Keratinocyte (primary cell): Measurements from ENCODE around the gene TSR1. TPM values are rescaled to one million over a fixed set of nuclear protein-coding genes. Genes with fewer than 3 reads are reported as not detected.

ENCODE experiments used
- DNase-seq: peaks from one replicate; pipeline ENCODE4 v3.0.0-alpha.2; 2011; ENCODE audit warnings: low read depth, missing footprints, low spot score
- FAIRE-seq: peaks from 2 replicates; lab custom pipeline; 2011; peaks lifted over from hg19 to GRCh38; lab: Jason Lieb, UNC
- H2AFZ ChIP-seq: 2 replicates; pipeline ENCODE4 v1.6.0; 2012; ENCODE audit warnings: low read length, control low read depth, inconsistent platforms; ENCODE audit not compliant: control insufficient read depth
- H3K27ac ChIP-seq: 2 replicates; pipeline ENCODE4 v1.5.1; 2011; ENCODE audit warnings: low read length; ENCODE audit not compliant: control insufficient read depth, insufficient read depth
- H3K27me3 ChIP-seq: 3 replicates; pipeline ENCODE4 v1.6.0; 2011; ENCODE audit warnings: low read length; ENCODE audit not compliant: control insufficient read depth, insufficient read depth; ENCODE audit errors: extremely low read depth
- H3K36me3 ChIP-seq, 2 experiments: 2 replicates in 1 of 2; 3 replicates in 1 of 2; pipeline ENCODE4 v1.5.1; 2011; ENCODE audit warnings: low read length in 2 of 2, mild to moderate bottlenecking in 1 of 2; ENCODE audit not compliant: control insufficient read depth in 2 of 2, insufficient read depth in 2 of 2; ENCODE audit errors: extremely low read depth in 1 of 2
- H3K4me1 ChIP-seq: 3 replicates; pipeline ENCODE4 v1.5.1; 2011; ENCODE audit warnings: low read length; ENCODE audit not compliant: control insufficient read depth, insufficient read depth; ENCODE audit errors: extremely low read depth
- H3K4me2 ChIP-seq: 3 replicates; pipeline ENCODE4 v1.6.0; 2011; ENCODE audit warnings: low read depth, low read length; ENCODE audit not compliant: control insufficient read depth, insufficient read depth; ENCODE audit errors: extremely low read depth
- H3K4me3 ChIP-seq, 3 experiments: fragments of 200-600 bp in 1 of 3; sonication (generic) in 1 of 3; 2 replicates in 2 of 3; 3 replicates in 1 of 3; pipeline ENCODE4 v1.5.1; 2011 to 2016; ENCODE audit warnings: low read length in 3 of 3, mild to moderate bottlenecking in 3 of 3, control low read depth in 2 of 3, inconsistent platforms in 1 of 3, low read depth in 1 of 3, mixed read lengths in 1 of 3, mixed run types in 1 of 3, moderate library complexity in 1 of 3; ENCODE audit not compliant: control insufficient read depth in 2 of 3, insufficient read depth in 2 of 3; ENCODE audit errors: extremely low read depth in 1 of 3
- H3K79me2 ChIP-seq: 2 replicates; pipeline ENCODE4 v1.6.0; 2012; ENCODE audit warnings: low read length; ENCODE audit not compliant: control insufficient read depth, insufficient read depth
- H3K9ac ChIP-seq: 3 replicates; pipeline ENCODE4 v1.6.0; 2011; ENCODE audit warnings: low read length; ENCODE audit not compliant: control insufficient read depth, insufficient read depth; ENCODE audit errors: extremely low read depth
- H3K9me1 ChIP-seq: 3 replicates; pipeline ENCODE4 v1.6.0; 2011; ENCODE audit warnings: low read length; ENCODE audit not compliant: control insufficient read depth, insufficient read depth; ENCODE audit errors: extremely low read depth
- H3K9me3 ChIP-seq: 2 replicates; pipeline ENCODE4 v1.5.1; 2012; ENCODE audit warnings: low read depth, low read length; ENCODE audit not compliant: control insufficient read depth
- H4K20me1 ChIP-seq: 3 replicates; pipeline ENCODE4 v1.6.0; 2011; ENCODE audit warnings: low read length; ENCODE audit not compliant: control insufficient read depth, insufficient read depth; ENCODE audit errors: extremely low read depth
- CTCF ChIP-seq, 3 experiments: IDR thresholded peaks in 1 of 3; conservative IDR thresholded peaks in 1 of 3; optimal IDR thresholded peaks in 1 of 3; 2 replicates in 2 of 3; 3 replicates in 1 of 3; pipeline versions ENCODE3 to v1.5.1; 2011; ENCODE audit warnings: low read length in 3 of 3, mild to moderate bottlenecking in 3 of 3, moderate library complexity in 2 of 3, control low read depth in 1 of 3, inconsistent platforms in 1 of 3; ENCODE audit not compliant: insufficient read depth in 2 of 3; ENCODE audit errors: extremely low read depth in 1 of 3
- EZH2 ChIP-seq: IDR thresholded peaks from one replicate; pipeline ENCODE4 v1.6.1; 2012; ENCODE audit warnings: inconsistent platforms, mild to moderate bottlenecking, low read length, moderate library complexity
- dilution Hi-C: fragments of 300-500 bp; cut with MboI; formaldehyde crosslinking; loops from one replicate; pipeline ENCODE4 v1.7.0; 2020; ENCODE audit warnings: low sequenced_read_pairs; ENCODE audit not compliant: extremely low pct_ligation_motif_present
- polyA plus RNA-seq, 5 experiments: library from polyadenylated mRNA; depleted of rRNA in 3 of 5; stranded (reverse) in 3 of 5; stranded (forward) in 1 of 5; unstranded in 1 of 5; fragments of >200 nt; gene quantifications; 1 replicate in 1 of 5; 2 replicates in 3 of 5; 3 replicates in 1 of 5; pipeline versions ENCODE4 v1.2.1 to v1.2.3, GENCODE V29; 2011 to 2012; ENCODE audit warnings: missing spikeins in 2 of 5, low read depth in 1 of 5, low replicate concordance in 1 of 5

The TSR1 gene
- polyA plus RNA-seq, 1 donor (not counting 4 experiments of a cell fraction or from before 2014, with no cell fraction given): 17.1 TPM

- no peaks in the 10 kb centered on the region for H3K9me1 ChIP-seq
- no peak overlapping the region for H3K27ac ChIP-seq
- H3K9ac ChIP-seq: no peak overlapping the region
- no peak overlapping the region for H3K4me2 ChIP-seq
- no peak for FAIRE-seq
- no peak overlapping the region for H3K4me3 ChIP-seq
- H3K79me2 ChIP-seq: peaks cover 8% of the 10 kb centered on the region
- DNase-seq: no peak
- no peaks in the 10 kb centered on the region for H3K4me1 ChIP-seq
- dilution Hi-C loops: no loop called here
- peaks cover 16 to 25% of the 10 kb centered on the region in 2 experiments for H3K36me3 ChIP-seq
- H2AFZ ChIP-seq: no peak overlapping the region
- TF ChIP-seq EZH2: no peak
- no peak for TF ChIP-seq CTCF (optimal IDR thresholded peaks at IDR 0.05 in 1 of 3, IDR thresholded peaks at IDR 0.05 in 1 of 3, conservative IDR thresholded peaks at IDR 0.05 in 1 of 3; ENCODE audit: extremely low read depth in 1 of 3, insufficient read depth in 2 of 3, low read length in 3 of 3)
- H3K27me3 ChIP-seq: no peaks in the 10 kb centered on the region
- no peaks in the 10 kb centered on the region for H4K20me1 ChIP-seq
- H3K9me3 ChIP-seq: no peaks in the 10 kb centered on the region
Observed at GRCh38 chr17:2289878-2290478, 46.3 kb downstream of the TSR1 start.

DNA sequence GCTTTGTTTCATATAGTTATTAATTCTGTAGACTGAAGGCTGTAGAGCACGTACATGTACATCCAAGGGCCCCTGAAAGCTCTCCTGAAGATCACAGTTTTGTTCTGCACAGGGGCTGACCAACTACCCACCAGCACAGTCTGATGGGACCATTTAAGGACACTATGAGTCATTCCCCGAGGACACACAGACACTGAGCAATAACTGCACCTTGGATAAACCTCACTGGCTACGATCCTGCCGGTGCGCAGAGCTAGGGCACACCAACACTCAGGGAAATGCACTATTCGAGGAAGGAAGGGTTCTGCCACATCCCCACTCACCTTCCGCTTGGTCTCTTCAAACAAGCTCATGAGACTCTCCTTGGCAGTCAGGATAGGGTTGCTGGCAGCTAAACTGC, 53.0 kb downstream of the TSR1 start:
- Histone ChIP-seq H3K4me1 (no peaks in the 10 kb centered on the region), H3K9me1 (no peaks in the 10 kb centered on the region), H3K4me2 (no peak overlapping the region), H3K27me3 (no peaks in the 10 kb centered on the region), H3K9ac (no peak overlapping the region), H3K27ac (no peak overlapping the region), H4K20me1 (no peaks in the 10 kb centered on the region), H3K36me3 (peaks cover 22 to 27% of the 10 kb centered on the region in 2 experiments), H3K9me3 (no peaks in the 10 kb centered on the region), H3K79me2 (no peaks in the 10 kb centered on the region), H3K4me3 (no peak overlapping the region), H2AFZ (no peak overlapping the region)
- FAIRE-seq (no peak), DNase-seq (no peak)
- dilution Hi-C loops: no loop called here
- TF ChIP-seq EZH2 (no peak), CTCF (optimal IDR thresholded peaks at IDR 0.05 in 1 of 3, IDR thresholded peaks at IDR 0.05 in 1 of 3, conservative IDR thresholded peaks at IDR 0.05 in 1 of 3; ENCODE audit: extremely low read depth in 1 of 3, insufficient read depth in 2 of 3, low read length in 3 of 3) (no peak)
